ENCODE data around the gene TLL2. TPM values are rescaled to one million over a fixed set of nuclear protein-coding genes. Genes with fewer than 3 reads are reported as not detected.
"Not testable (repeated sequence)": the region's sequence is repeated elsewhere in the genome, so short reads cannot be mapped to it uniquely, and the experiment has no call there.

The TLL2 gene
- not detected for polyA plus RNA-seq

DNA sequence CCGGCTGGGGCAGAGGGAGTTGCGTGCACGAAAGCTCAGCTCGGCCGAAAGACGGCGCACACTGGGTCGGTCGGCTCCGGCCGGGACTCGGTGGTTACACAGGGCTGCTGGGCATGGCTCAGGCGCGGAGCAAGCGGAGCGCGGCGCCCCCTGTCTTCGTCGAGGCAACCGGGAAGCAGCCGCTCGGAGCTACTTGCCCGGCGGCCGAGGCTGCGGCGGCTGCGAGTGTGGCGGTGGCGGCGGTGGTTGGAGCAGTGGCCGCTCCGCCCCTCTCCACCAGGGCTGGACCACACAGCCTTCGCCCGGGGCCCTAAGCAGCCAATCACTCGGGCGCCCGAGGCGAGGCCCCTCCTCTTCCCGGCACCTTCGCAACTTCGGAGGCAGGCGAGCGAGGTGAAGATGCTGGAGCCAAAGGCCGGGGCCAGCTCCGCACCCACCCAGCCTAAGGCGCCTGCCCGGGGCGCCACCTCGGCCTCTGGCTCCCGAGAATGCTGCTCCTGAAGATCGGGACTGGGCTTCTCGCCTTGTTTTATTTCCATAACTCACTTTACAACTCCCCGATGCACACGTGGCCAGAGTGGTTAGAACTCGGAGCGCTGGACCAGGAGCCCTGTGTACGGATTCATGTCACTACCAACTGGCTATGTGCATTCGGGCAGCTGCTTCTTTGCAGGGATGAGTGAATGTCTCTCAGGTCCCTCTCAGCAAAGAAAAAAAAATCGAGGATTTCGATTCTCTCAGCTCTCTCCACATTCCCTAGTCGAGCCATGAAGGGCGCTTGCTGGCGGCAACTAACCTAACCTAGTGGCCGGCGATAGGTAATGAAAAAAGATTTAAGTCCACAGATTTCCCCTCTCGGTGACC is at the start of gene TLL2:
Gene TLL2 (minus strand): TSS at position 229 of the 864 bp plus-strand sequence. CDS start 241 bp downstream, outside the sequence.
- Mint-ChIP-seq H3K4me3 (peak within 1 kb of the TSS; percentile 78 to 87 (median 85)), H3K4me1 (peaks cover 23 to 25% of the 10 kb centered on the region in 2 donors), H3K27ac (peak within 1 kb of the TSS in 1 of 6 donors; percentile 51), H3K36me3 (peaks cover 0 to 8% (median 0%) of the 10 kb centered on the region in 3 donors), H3K27me3 (ENCODE audit: low read depth in 3 of 3) (peaks cover 4 to 17% (median 11%) of the 10 kb centered on the region in 3 donors), H3K9me3 (no peaks in the 10 kb centered on the region)
- DNase-seq, result peak; percentile 71 to 73 (median 72)

DNA sequence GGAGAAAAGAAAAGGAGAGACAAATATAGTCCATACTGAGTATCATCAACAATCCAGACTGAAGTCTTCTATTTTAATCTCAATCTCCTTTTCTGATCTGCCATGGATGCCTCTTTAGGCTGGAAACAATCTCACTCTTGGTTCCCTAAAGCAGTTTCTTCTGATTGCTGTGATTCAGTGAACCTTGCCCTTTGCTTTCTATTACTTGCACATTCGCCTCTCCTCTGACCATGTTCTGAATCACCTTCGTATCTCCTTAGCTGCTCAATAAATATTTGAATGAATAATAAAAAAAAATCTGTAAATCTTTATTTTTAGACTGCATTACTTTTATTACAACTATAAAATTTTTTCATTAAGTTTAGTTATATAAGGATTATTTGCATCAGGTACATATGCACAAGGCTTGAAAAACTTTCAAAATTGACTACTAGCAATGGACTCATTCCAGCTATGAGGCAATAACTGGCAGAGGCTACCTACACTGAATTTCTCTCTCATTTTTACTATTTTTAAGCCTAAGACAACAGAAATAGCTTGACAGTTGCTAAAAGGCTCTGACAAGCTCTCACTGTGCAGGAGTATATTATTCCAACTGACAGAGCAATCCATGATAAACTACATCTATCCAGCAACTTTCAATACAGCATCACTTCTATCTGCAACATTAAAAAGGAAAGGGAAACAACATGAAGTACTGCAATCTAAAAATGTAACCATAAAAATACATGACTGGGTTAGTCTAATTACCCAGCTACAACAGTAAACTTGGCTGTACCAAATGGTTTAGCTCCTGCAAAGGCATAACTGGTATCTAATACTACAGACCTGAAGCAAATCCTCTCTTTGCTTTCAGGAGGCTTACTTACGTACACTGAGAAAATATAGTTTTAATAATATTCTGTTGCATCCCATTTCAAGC is 47.5 kb upstream of the TLL2 start:
- Mint-ChIP-seq H3K9me3 (no peaks in the 10 kb centered on the region), H3K36me3 (peaks cover 5 to 19% (median 8%) of the 10 kb centered on the region in 3 donors), H3K4me1 (peaks cover 3 to 12% of the 10 kb centered on the region in 2 donors), H3K4me3 (no peak overlapping the region), H3K27me3 (ENCODE audit: low read depth in 3 of 3) (peaks cover 0 to 2% (median 0%) of the 10 kb centered on the region in 3 donors), H3K27ac (peak overlapping the region in 3 of 6 donors; percentile 18 to 46 (median 23))
- no peak for DNase-seq

DNA sequence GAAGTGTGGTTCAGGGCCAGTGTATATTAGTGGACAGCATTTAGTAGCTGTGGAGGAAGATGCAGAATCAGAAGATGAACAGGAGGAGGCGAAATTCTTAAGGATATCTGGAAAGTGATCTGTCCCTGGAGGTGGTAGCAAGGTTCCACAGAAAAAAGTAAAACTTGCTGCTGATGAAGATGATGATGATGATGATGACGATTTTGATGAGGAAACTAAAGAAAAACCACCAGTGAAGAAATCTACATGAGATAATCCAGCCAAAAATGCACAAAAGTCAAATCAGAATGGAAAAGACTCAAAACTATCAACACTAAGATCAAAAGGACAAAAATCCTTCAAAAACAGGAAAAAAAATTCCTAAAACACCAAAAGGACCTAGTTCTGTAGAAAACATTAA is 46.8 kb upstream of the TLL2 start:
- Mint-ChIP-seq H3K4me3 (no peak overlapping the region), H3K27me3 (ENCODE audit: low read depth in 3 of 3) (peaks cover 0 to 2% (median 0%) of the 10 kb centered on the region in 3 donors), H3K27ac (peak overlapping the region in 4 of 6 donors; percentile 3 to 56 (median 35)), H3K9me3 (no peaks in the 10 kb centered on the region), H3K4me1 (peaks cover 0 to 5% of the 10 kb centered on the region in 2 donors), H3K36me3 (peaks cover 5 to 18% (median 8%) of the 10 kb centered on the region in 3 donors)
- DNase-seq, result no peak

DNA sequence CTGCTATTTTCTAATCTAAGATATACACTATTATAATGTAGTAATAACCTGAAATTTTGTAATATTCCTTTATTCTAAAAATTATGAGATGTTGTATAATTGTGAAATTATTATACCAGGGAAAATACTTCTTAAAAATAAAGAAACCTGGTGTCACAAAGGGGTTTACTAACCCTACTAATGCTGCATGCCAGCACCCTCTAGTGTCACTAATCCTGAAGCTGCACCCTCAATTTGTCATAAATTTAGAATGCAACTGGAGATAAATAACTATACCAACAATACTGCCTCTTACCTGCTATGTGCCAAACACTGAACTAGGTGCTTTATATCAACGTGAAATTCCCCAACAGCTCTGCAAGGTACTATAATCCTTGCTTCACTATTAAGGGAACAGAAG is 42.3 kb upstream of the TLL2 start:
- Mint-ChIP-seq H3K27me3 (ENCODE audit: low read depth in 3 of 3) (peaks cover 0 to 2% (median 0%) of the 10 kb centered on the region in 3 donors), H3K4me3 (no peak overlapping the region), H3K9me3 (no peaks in the 10 kb centered on the region), H3K27ac (no peak overlapping the region), H3K4me1 (no peaks in the 10 kb centered on the region), H3K36me3 (peaks cover 0 to 21% (median 8%) of the 10 kb centered on the region in 3 donors)
- no peak for DNase-seq

DNA sequence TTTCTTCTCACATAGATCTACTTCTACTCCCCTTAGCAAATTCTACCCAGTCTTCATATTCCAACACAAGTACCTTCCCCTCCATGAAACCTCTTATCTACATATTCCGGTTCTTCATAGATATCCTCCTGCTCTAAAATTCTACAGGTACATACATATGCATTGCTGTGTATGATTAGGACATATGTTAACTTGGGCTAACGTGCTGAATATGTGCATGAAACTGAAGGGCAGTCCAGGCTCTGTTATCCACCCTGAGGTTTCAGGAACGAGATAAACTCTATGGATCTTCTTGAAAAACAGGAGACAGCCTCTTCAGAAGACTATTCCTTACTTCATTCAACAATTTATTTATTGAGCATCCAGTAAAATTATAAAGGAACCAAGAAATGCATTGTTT is 41.6 kb upstream of the TLL2 start:
- Mint-ChIP-seq H3K9me3 (no peaks in the 10 kb centered on the region), H3K27me3 (ENCODE audit: low read depth in 3 of 3) (peaks cover 0 to 2% (median 0%) of the 10 kb centered on the region in 3 donors), H3K4me1 (no peaks in the 10 kb centered on the region), H3K27ac (no peak overlapping the region), H3K4me3 (no peak overlapping the region), H3K36me3 (peaks cover 0 to 17% (median 5%) of the 10 kb centered on the region in 3 donors)
- no peak for DNase-seq

DNA sequence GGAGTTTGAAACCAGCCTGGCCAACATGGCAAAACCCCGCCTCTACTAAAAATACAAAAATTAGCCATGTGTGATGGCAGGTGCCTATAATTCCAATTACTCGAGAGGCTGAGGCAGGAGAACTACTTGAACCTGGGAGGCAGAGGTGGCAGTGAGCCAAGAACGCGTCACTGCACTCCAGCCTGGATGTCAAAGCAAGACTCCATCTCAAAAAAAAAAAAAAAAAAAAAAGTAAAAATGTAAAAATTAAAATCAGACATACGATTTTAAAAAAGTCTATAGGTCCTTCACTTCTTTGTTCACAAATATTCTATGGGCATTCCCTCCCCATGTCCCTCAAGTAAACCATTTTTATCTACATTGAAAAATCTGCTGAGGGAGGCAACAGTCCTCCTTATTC is 34.9 kb upstream of the TLL2 start:
- no peaks in the 10 kb centered on the region for H3K27me3 Mint-ChIP-seq (ENCODE audit: low read depth in 3 of 3)
- peaks cover 10 to 29% (median 27%) of the 10 kb centered on the region in 3 donors for H3K36me3 Mint-ChIP-seq
- peak overlapping the region in 2 of 6 donors; percentile 63 to 70 for H3K27ac Mint-ChIP-seq
- H3K4me3 Mint-ChIP-seq, result no peak overlapping the region
- peaks cover 0 to 21% of the 10 kb centered on the region in 2 donors for H3K4me1 Mint-ChIP-seq
- no peaks in the 10 kb centered on the region for H3K9me3 Mint-ChIP-seq
- DNase-seq, result no peak

DNA sequence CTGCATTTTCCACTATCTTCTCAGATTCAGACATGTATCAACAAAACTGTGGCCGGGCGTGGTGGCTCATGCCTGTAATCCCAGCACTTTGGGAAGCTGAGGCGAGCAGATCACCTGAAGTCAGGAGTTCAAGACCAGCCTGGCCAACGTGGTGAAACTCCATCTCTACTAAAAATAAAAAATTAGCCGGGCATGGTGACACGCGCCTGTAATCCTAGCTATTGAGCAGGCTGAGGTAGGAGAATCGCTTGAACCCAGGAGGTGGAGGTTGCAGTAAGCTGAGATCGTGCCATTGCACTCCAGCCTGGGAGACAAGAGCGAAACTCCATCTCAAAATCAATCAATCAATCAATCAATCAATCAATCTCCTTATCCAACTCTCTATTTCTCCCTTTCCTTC is 31.8 kb upstream of the TLL2 start:
- H3K27me3 Mint-ChIP-seq (ENCODE audit: low read depth in 3 of 3); H3K4me3 Mint-ChIP-seq; H3K27ac Mint-ChIP-seq; DNase-seq; H3K9me3 Mint-ChIP-seq: not testable (repeated sequence)
- Mint-ChIP-seq H3K4me1 (peaks cover 7 to 31% of the 10 kb centered on the region in 2 donors), H3K36me3 (peaks cover 15 to 37% (median 30%) of the 10 kb centered on the region in 3 donors)

DNA sequence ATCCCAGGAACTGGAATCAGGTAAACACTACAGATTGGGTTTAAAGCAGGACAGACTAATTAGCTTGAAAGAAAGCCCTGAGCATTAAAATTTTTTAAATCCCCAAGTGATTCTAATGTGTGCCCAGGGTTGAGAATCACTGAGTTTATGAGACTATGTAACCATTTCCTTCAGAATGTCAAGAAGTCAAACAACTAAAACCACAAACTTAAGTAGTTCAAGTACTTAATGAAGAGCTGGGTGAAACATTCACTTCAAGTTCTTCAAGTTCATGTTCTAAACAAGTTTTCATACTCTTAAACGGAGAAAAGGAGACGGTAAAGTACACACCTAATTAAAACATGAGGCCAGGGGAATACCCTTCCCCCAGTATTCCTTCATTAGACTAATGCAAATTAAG is 28.2 kb upstream of the TLL2 start:
- no peak overlapping the region for H3K4me3 Mint-ChIP-seq
- no peak overlapping the region for H3K27ac Mint-ChIP-seq
- peaks cover 7 to 51% of the 10 kb centered on the region in 2 donors for H3K4me1 Mint-ChIP-seq
- peaks cover 20 to 41% (median 36%) of the 10 kb centered on the region in 3 donors for H3K36me3 Mint-ChIP-seq
- no peaks in the 10 kb centered on the region for H3K9me3 Mint-ChIP-seq
- no peaks in the 10 kb centered on the region for H3K27me3 Mint-ChIP-seq (ENCODE audit: low read depth in 3 of 3)
- no peak for DNase-seq

DNA sequence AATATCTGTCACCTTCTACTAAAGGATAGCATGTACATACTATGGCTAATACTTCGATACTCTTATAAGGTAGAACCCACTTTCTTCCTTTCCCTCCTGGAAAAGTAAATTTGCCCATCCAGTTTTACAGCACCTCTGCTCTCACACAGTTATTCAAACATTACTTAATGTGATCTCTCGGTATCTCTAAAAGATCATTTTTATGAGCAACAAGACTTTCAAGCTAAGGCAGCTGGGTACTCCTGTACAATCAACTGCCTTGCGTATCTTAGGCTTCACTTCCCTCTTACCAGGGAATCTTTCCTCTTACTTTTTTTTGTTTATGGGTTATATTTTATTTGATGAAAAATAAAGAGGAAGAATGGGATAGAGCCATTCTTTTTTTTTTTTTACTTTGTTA is 26.5 kb upstream of the TLL2 start:
- H3K27ac Mint-ChIP-seq, result no peak overlapping the region
- H3K4me1 Mint-ChIP-seq, result peaks cover 7 to 57% of the 10 kb centered on the region in 2 donors
- H3K27me3 Mint-ChIP-seq (ENCODE audit: low read depth in 3 of 3), result no peaks in the 10 kb centered on the region
- no peak overlapping the region for H3K4me3 Mint-ChIP-seq
- no peaks in the 10 kb centered on the region for H3K9me3 Mint-ChIP-seq
- no peak for DNase-seq
- peaks cover 20 to 26% (median 24%) of the 10 kb centered on the region in 3 donors for H3K36me3 Mint-ChIP-seq

DNA sequence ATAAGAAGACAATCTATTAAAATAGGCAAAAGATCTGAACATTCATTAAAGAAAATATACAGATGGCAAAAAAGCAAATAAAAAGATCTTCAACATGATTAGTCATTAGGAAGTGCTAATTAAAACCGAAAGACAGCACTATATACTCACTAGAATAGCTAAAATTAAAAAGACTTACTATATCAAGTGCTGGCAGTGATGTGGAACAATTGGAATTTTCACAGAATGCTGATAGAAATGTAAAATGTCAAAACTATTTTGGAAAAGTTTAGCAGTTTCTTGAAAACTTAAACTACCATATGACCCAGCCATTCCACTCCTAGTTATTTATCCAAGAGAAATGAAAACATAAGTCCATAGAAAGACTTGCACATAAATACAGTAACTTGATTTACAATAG is 25.0 kb upstream of the TLL2 start:
- Mint-ChIP-seq H3K36me3 (peaks cover 20 to 24% (median 23%) of the 10 kb centered on the region in 3 donors), H3K27ac (peak overlapping the region in 1 of 6 donors; percentile 22)

DNA sequence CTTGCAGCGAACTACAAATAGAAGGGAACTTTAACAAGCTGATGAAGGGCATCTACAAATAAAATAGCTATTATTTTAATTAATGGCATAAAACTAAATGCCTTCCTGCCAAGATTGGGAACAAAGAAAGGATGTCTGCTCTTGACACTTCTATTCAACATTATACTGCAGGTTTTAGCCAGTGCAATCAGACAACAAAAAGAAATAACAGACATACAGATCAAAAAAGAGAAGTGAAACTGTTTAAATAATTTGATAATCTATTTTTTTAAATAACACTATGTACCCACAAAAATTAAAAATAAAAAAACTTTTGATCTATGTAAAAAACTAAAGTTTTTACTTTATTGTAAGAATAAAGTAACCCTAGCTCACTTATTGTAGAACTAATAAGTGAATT is 22.4 kb upstream of the TLL2 start:
- Mint-ChIP-seq H3K4me1 (peaks cover 3 to 63% of the 10 kb centered on the region in 2 donors), H3K4me3 (no peak overlapping the region), H3K27me3 (ENCODE audit: low read depth in 3 of 3) (no peaks in the 10 kb centered on the region), H3K36me3 (peaks cover 16 to 22% (median 18%) of the 10 kb centered on the region in 3 donors), H3K27ac (peak overlapping the region in 1 of 6 donors; percentile 32), H3K9me3 (no peaks in the 10 kb centered on the region)
- no peak for DNase-seq

More for the DNA sequence above, 25.0 kb upstream of the TLL2 start:
- no peak for DNase-seq
- no peaks in the 10 kb centered on the region for H3K27me3 Mint-ChIP-seq (ENCODE audit: low read depth in 3 of 3)
- peaks cover 7 to 59% of the 10 kb centered on the region in 2 donors for H3K4me1 Mint-ChIP-seq
- H3K9me3 Mint-ChIP-seq, result no peaks in the 10 kb centered on the region
- H3K4me3 Mint-ChIP-seq, result no peak overlapping the region

DNA sequence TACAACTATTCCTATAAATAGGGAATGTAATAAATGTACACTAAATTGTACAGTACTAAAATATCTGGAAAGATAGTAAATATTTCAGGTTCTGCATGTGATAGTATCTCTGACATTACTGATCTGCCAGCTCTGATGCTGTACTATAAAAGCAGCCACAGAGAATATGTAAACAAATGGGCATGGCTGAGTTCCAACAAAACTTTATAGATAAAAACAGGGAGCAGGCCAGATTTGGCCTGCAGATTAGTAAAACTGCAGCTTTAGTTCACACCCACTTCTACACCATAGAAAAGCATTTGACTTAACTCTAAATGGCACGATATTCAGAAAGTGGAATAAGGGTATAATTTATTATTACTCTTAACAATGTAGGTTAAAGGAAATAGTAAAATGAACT is 18.8 kb upstream of the TLL2 start:
- Mint-ChIP-seq H3K27me3 (ENCODE audit: low read depth in 3 of 3) (no peaks in the 10 kb centered on the region), H3K4me3 (no peak overlapping the region), H3K9me3 (no peaks in the 10 kb centered on the region), H3K27ac (no peak overlapping the region), H3K4me1 (peaks cover 3 to 50% of the 10 kb centered on the region in 2 donors), H3K36me3 (peaks cover 7 to 29% (median 8%) of the 10 kb centered on the region in 3 donors)
- DNase-seq, result no peak

DNA sequence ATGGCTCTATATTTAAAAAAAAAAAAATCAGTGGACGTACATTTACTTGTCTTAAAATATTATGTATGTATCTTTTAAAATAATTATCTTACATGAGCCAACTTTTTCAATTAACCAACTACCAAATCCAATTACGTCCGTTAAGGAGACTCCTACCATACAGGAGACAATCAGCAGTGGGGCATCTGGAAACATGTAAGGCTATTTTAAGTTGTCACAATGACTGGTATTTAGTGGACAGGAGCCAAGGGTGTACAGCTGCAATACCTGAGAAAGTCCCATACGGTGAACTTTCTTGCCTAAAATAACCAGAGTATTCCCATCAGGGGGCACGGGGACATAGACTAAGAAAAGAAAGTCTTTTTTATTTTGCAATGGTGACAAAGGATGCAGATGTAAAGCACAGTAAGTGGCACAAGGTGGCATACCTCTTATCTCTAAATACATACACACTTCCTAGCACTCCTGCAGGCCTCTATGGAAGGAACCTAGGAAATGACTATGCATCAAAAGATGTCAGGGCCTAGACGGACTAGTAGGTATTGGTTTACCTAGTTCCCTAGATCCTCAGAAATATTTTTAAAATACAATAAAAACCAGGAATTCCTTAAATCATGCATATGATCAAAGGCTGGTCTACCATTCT is 16.0 kb upstream of the TLL2 start:
- no peak for DNase-seq
- no peak overlapping the region for H3K27ac Mint-ChIP-seq

More for the DNA sequence above, 16.0 kb upstream of the TLL2 start:
- peaks cover 3 to 27% of the 10 kb centered on the region in 2 donors for H3K4me1 Mint-ChIP-seq
- no peaks in the 10 kb centered on the region for H3K27me3 Mint-ChIP-seq (ENCODE audit: low read depth in 3 of 3)
- peaks cover 7 to 42% (median 13%) of the 10 kb centered on the region in 3 donors for H3K36me3 Mint-ChIP-seq
- H3K9me3 Mint-ChIP-seq, result no peaks in the 10 kb centered on the region
- no peak overlapping the region for H3K4me3 Mint-ChIP-seq

Data from immature natural killer cell (primary cell).